HG02870 (cell line): ENCODE measurements around the gene CYB5RL.
"Not testable (repeated sequence)": the region's sequence is repeated elsewhere in the genome, so short reads cannot be mapped to it uniquely, and the experiment has no call there.

Source experiments
- ATAC-seq: cut with Tn5 transposase; IDR thresholded peaks from one replicate; pipeline ENCODE4 v1.9.1; 2021; ENCODE audit warnings: mild to moderate bottlenecking, moderate library complexity; ENCODE audit not compliant: unreplicated experiment

CYB5RL gene

GRCh38 chr1:54190526-54190925 lies 9.3 kb downstream of the CYB5RL start:
- no peak for ATAC-seq

GRCh38 chr1:54188291-54188690 lies 11.5 kb downstream of the CYB5RL start:
- no peak for ATAC-seq

- ATAC-seq, result no peak
Observed at GRCh38 chr1:54186056-54186455, 13.8 kb downstream of the CYB5RL start.

- no peak for ATAC-seq
Observed at GRCh38 chr1:54180701-54181360, 19.0 kb downstream of the CYB5RL start.

GRCh38 chr1:54178296-54179070 lies 21.3 kb downstream of the CYB5RL start:
- no peak for ATAC-seq

GRCh38 chr1:54177726-54178125 lies 22.1 kb downstream of the CYB5RL start:
- no peak for ATAC-seq

- ATAC-seq, result no peak
Observed at GRCh38 chr1:54176621-54177327, 23.1 kb downstream of the CYB5RL start.

- no peak for ATAC-seq
Observed at GRCh38 chr1:54174106-54174505, 25.7 kb downstream of the CYB5RL start.

GRCh38 chr1:54173681-54174080 lies 26.1 kb downstream of the CYB5RL start:
- ATAC-seq, result no peak

- no peak for ATAC-seq
Observed at GRCh38 chr1:54172614-54173599, 26.9 kb downstream of the CYB5RL start.

- ATAC-seq, result no peak
Observed at GRCh38 chr1:54171606-54172005, 28.2 kb downstream of the CYB5RL start.

GRCh38 chr1:54171016-54171415 lies 28.8 kb downstream of the CYB5RL start:
- ATAC-seq, result no peak

- no peak for ATAC-seq
Observed at GRCh38 chr1:54169068-54169467, 30.8 kb downstream of the CYB5RL start.

- ATAC-seq, result no peak
Observed at GRCh38 chr1:54168206-54168965, 31.4 kb downstream of the CYB5RL start.

- ATAC-seq, result no peak
Observed at GRCh38 chr1:54167422-54168139, 32.2 kb downstream of the CYB5RL start.

GRCh38 chr1:54166357-54166756 lies 33.5 kb downstream of the CYB5RL start:
- not testable (repeated sequence) for ATAC-seq

- no peak for ATAC-seq
Observed at GRCh38 chr1:54165146-54165545, 34.7 kb downstream of the CYB5RL start.

- no peak for ATAC-seq
Observed at GRCh38 chr1:54163573-54163972, 36.3 kb downstream of the CYB5RL start.

- ATAC-seq, result no peak
Observed at GRCh38 chr1:54163051-54163450, 36.8 kb downstream of the CYB5RL start.
